OCI-LY7 (cell line): ENCODE data around the gene CSNK1G2. TPM values are rescaled to one million over a fixed set of nuclear protein-coding genes. Genes with fewer than 3 reads are reported as not detected.

Source experiments
- BruUV-seq: library from RNA; stranded (reverse); fragments of 400-500 nt; replicated peaks from 2 replicates; lab custom pipeline; 2021; lab: Mats Ljungman, UMichigan
- CTCF ChIA-PET: fragments of 300-600 bp; sonication (Branson Sonifier 250); formaldehyde crosslinking; loops from one replicate; lab custom pipeline; 2022; ENCODE audit warnings: antibody characterized with exemption; ENCODE audit not compliant: unreplicated experiment; lab: Charles Lee
- POLR2A ChIA-PET: fragments of 300-600 bp; sonication (Branson Sonifier 250); formaldehyde crosslinking; loops from one replicate; lab custom pipeline; 2022; ENCODE audit warnings: antibody characterized with exemption; lab: Charles Lee
- DNase-seq: peaks from one replicate; pipeline ENCODE4 v3.0.0-alpha.2; 2015; ENCODE audit warnings: low spot score
- H2AFZ ChIP-seq: fragments of 200-600 bp; sonication (generic), shearing (Covaris generic); 2 replicates; pipeline ENCODE4 v1.6.1; 2014; ENCODE audit warnings: mild to moderate bottlenecking, antibody characterized with exemption, low read length, moderate library complexity
- H3K27ac ChIP-seq: fragments of 200-600 bp; sonication (generic); 2 replicates; pipeline ENCODE4 v1.5.1; 2014; ENCODE audit warnings: mixed run types, low read depth, mild to moderate bottlenecking, moderate library complexity, low read length, inconsistent platforms; ENCODE audit not compliant: poor library complexity, severe bottlenecking
- H3K36me3 ChIP-seq: fragments of 200-600 bp; sonication (generic); 2 replicates; pipeline ENCODE4 v1.6.1; 2014; ENCODE audit warnings: mild to moderate bottlenecking, antibody characterized with exemption, low read length, moderate library complexity, mixed read lengths; ENCODE audit not compliant: insufficient read depth
- H3K4me1 ChIP-seq: fragments of 200-600 bp; sonication (generic); 2 replicates; pipeline ENCODE4 v1.5.1; 2014; ENCODE audit warnings: mild to moderate bottlenecking, low read length; ENCODE audit not compliant: insufficient read depth, poor library complexity, severe bottlenecking
- H3K4me2 ChIP-seq: fragments of 200-600 bp; sonication (generic); 2 replicates; pipeline ENCODE4 v1.6.1; 2014; ENCODE audit warnings: mild to moderate bottlenecking, low read length
- H3K4me3 ChIP-seq: fragments of 200-600 bp; sonication (generic); 2 replicates; pipeline ENCODE4 v1.5.1; 2014; ENCODE audit warnings: mild to moderate bottlenecking, low read depth, low read length; ENCODE audit not compliant: poor library complexity, severe bottlenecking
- H3K79me2 ChIP-seq: fragments of 200-600 bp; sonication (generic); 2 replicates; pipeline ENCODE4 v1.6.1; 2016; ENCODE audit warnings: low read depth, mild to moderate bottlenecking, low read length, moderate library complexity, mixed read lengths; ENCODE audit not compliant: insufficient read depth
- H3K9me2 ChIP-seq: fragments of 200-600 bp; sonication (generic); 2 replicates; pipeline ENCODE4 v1.6.1; 2016; ENCODE audit warnings: mild to moderate bottlenecking, low read length, mixed read lengths; ENCODE audit not compliant: insufficient read depth
- H3K9me3 ChIP-seq: fragments of 200-600 bp; sonication (generic); 2 replicates; pipeline ENCODE4 v1.6.1; 2014; ENCODE audit warnings: mild to moderate bottlenecking, mixed run types, low read length, mixed read lengths
- H4K20me1 ChIP-seq: fragments of 200-600 bp; sonication (generic); 2 replicates; pipeline ENCODE4 v1.6.1; 2014; ENCODE audit warnings: mild to moderate bottlenecking, antibody characterized with exemption, low read length, moderate library complexity, mixed read lengths; ENCODE audit not compliant: insufficient read depth
- EZH2phosphoT487 ChIP-seq: fragments of 200-600 bp; sonication (generic); IDR thresholded peaks from 2 replicates; pipeline ENCODE4 v1.6.1; 2018; ENCODE audit warnings: low read depth, borderline replicate concordance, mild to moderate bottlenecking, mixed run types, antibody characterized with exemption, low read length, moderate library complexity, mixed read lengths
- intact Hi-C: fragments of 100-400 bp; cut with micrococcal nuclease; formaldehyde crosslinking; loops from one replicate; pipeline ENCODE4 v1.10.0; 2022; ENCODE audit not compliant: unreplicated experiment
- total RNA-seq, 2 experiments: library from RNA; depleted of rRNA in 1 of 2; stranded (reverse); fragments of >200 nt in 1 of 2; shearing (Covaris generic) in 1 of 2; gene quantifications; 2 replicates each; pipeline ENCODE4 v1.2.3, GENCODE V29; 2014 to 2022
- TF ChIP-seq, protein P1 (sequence below): fragments of 200-600 bp; sonication (generic); conservative IDR thresholded peaks from 2 replicates; pipeline ENCODE4 v1.5.1; 2014; ENCODE audit warnings: mild to moderate bottlenecking, antibody characterized with exemption, low read length, moderate library complexity, mixed read lengths

The CSNK1G2 gene
- total RNA-seq, 2 experiments from 2014 or later: 95.9 to 133 TPM

DNA sequence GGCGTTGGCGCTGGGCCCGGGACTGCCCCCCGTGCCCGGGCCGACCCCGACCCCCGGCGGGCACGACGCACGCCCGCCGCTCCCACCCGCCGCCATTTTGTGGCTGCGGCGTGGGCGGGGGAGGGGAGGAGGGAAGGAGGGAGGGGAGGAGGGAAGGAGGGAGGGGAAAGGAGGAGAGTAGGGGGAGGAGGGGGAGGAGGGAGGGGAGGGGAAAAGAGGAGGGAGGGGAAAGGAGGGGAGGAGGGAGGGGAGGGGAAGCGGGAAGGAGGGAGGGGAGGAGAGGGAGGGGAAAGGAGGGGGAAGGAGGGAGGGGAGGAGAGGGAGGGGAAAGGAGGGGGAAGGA, 74.6 kb downstream of the CSNK1G2 start, which contains the start of gene BTBD2:
TSS of gene BTBD2 (minus strand) at position 107 of the 343 bp plus-strand sequence. CDS start at position 96, 11 bp downstream.
- TF ChIP-seq EZH2phosphoT487: no peak
- TF ChIP-seq, protein P1, sequence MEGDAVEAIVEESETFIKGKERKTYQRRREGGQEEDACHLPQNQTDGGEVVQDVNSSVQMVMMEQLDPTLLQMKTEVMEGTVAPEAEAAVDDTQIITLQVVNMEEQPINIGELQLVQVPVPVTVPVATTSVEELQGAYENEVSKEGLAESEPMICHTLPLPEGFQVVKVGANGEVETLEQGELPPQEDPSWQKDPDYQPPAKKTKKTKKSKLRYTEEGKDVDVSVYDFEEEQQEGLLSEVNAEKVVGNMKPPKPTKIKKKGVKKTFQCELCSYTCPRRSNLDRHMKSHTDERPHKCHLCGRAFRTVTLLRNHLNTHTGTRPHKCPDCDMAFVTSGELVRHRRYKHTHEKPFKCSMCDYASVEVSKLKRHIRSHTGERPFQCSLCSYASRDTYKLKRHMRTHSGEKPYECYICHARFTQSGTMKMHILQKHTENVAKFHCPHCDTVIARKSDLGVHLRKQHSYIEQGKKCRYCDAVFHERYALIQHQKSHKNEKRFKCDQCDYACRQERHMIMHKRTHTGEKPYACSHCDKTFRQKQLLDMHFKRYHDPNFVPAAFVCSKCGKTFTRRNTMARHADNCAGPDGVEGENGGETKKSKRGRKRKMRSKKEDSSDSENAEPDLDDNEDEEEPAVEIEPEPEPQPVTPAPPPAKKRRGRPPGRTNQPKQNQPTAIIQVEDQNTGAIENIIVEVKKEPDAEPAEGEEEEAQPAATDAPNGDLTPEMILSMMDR: no peak
- BruUV-seq: no TSS peak
- Histone ChIP-seq H3K9me2 (no peaks in the 10 kb centered on the region), H3K79me2 (peaks cover 19% of the 10 kb centered on the region; the same call in 1 of the 2 replicates), H3K27ac (peak within 1 kb of the TSS; percentile 51), H4K20me1 (no peaks in the 10 kb centered on the region), H3K4me3 (peak within 1 kb of the TSS; percentile 72), H2AFZ (peak within 1 kb of the TSS; percentile 79; the same call in 1 of the 2 replicates), H3K9me3 (no peaks in the 10 kb centered on the region), H3K36me3 (peaks cover 21% of the 10 kb centered on the region), H3K4me2 (peak within 1 kb of the TSS; percentile 87), H3K4me1 (peaks cover 20% of the 10 kb centered on the region)
- POLR2A ChIA-PET: no interaction called here
- intact Hi-C loops: loop anchor here (5.0 kb wide), 2 partner anchors 118 to 137 kb away; partner anchors contain the start of gene AP3D1
- peak; percentile 73 for DNase-seq
- CTCF ChIA-PET: no interaction called here

GRCh38 chr19:2016041-2016807, 75.3 kb downstream of the CSNK1G2 start:
- BruUV-seq: no TSS peak
- ChIA-PET CTCF (no interaction called here), POLR2A (interaction anchor here (1.3 kb wide), 1 partner anchor 19 kb away, joined by 7 read pairs; no protein-coding TSS in a partner anchor)
- intact Hi-C loops: loop anchor here (5.0 kb wide), 2 partner anchors 119 to 136 kb away; partner anchors contain the start of gene AP3D1
- H3K9me3 ChIP-seq: no peaks in the 10 kb centered on the region
- peak overlapping the region; percentile 79; the same call in 1 of the 2 replicates for H2AFZ ChIP-seq
- peaks cover 18% of the 10 kb centered on the region for H3K36me3 ChIP-seq
- no peaks in the 10 kb centered on the region for H4K20me1 ChIP-seq
- no peaks in the 10 kb centered on the region for H3K9me2 ChIP-seq
- H3K27ac ChIP-seq: peak overlapping the region; percentile 51
- H3K4me1 ChIP-seq: peaks cover 20% of the 10 kb centered on the region
- H3K79me2 ChIP-seq: peaks cover 19% of the 10 kb centered on the region; the same call in 1 of the 2 replicates
- peak overlapping the region; percentile 77 for H3K4me2 ChIP-seq
- DNase-seq: peak; percentile 82
- no peak for TF ChIP-seq EZH2phosphoT487
- TF ChIP-seq, protein P1: no peak
- peak overlapping the region; percentile 70 for H3K4me3 ChIP-seq
